Muscle of back (tissue), 11 donors: ENCODE measurements around the gene TBPL1. TPM values are rescaled to one million over a fixed set of nuclear protein-coding genes. Genes with fewer than 3 reads are reported as not detected.
"Not testable (repeated sequence)": the region's sequence is repeated elsewhere in the genome, so short reads cannot be mapped to it uniquely, and the experiment has no call there.

Experiments used
- DNase-seq, 3 donors: peaks; one replicate each; pipeline versions ENCODE4 v3.0.0 to v3.0.0-alpha.2; 2013
- polyA plus RNA-seq, 10 donors: library from polyadenylated mRNA; unstranded; fragments of 120-200 nt; gene quantifications; one replicate each; pipeline ENCODE4 v1.2.1, GENCODE V29; 2013; ENCODE audit not compliant: insufficient read length in 10 of 10

Gene TBPL1
- polyA plus RNA-seq, 10 donors = 18.7 to 28.8 (median 26.3) TPM

GRCh38 chr6:133971861-133972260 is 18.8 kb downstream of the TBPL1 start:
- no peak for DNase-seq

GRCh38 chr6:133972388-133972787 is 19.4 kb downstream of the TBPL1 start:
- DNase-seq = no peak

GRCh38 chr6:133973109-133973971 is 20.3 kb downstream of the TBPL1 start:
- peak; percentile 41 to 65 (median 53) for DNase-seq

- DNase-seq = no peak
Observed at GRCh38 chr6:133977983-133978895, 25.2 kb downstream of the TBPL1 start.

- no peak for DNase-seq
Observed at GRCh38 chr6:133978896-133979240, 25.8 kb downstream of the TBPL1 start.

GRCh38 chr6:133979269-133979963 is 26.4 kb downstream of the TBPL1 start:
- DNase-seq = not testable (repeated sequence)

GRCh38 chr6:133980168-133980567 is 27.1 kb downstream of the TBPL1 start:
- DNase-seq = no peak

GRCh38 chr6:133983099-133983939 is 30.3 kb downstream of the TBPL1 start:
- no peak for DNase-seq

GRCh38 chr6:133985970-133986369 is 32.9 kb downstream of the TBPL1 start:
- no peak for DNase-seq

- DNase-seq = no peak
Observed at GRCh38 chr6:133986942-133987341, 33.9 kb downstream of the TBPL1 start.

- no peak for DNase-seq
Observed at GRCh38 chr6:133989525-133989924, 36.5 kb downstream of the TBPL1 start.

GRCh38 chr6:133990321-133990720 is 37.3 kb downstream of the TBPL1 start:
- DNase-seq = no peak

GRCh38 chr6:133991096-133991593 is 38.1 kb downstream of the TBPL1 start:
- peak in 2 of 3 donors; percentile 23 to 54 for DNase-seq

- DNase-seq = peak in 2 of 3 donors; percentile 24 to 51
Observed at GRCh38 chr6:133992992-133993680, 40.1 kb downstream of the TBPL1 start.

GRCh38 chr6:133995296-133995695 is 42.3 kb downstream of the TBPL1 start:
- no peak for DNase-seq

- DNase-seq = no peak
Observed at GRCh38 chr6:133995758-133996157, 42.7 kb downstream of the TBPL1 start.

GRCh38 chr6:133997267-133997666 is 44.2 kb downstream of the TBPL1 start:
- no peak for DNase-seq

- DNase-seq = no peak
Observed at GRCh38 chr6:133999305-133999704, 46.3 kb downstream of the TBPL1 start.

GRCh38 chr6:134000443-134000842 is 47.4 kb downstream of the TBPL1 start:
- DNase-seq = no peak

GRCh38 chr6:134002821-134003220 is 49.8 kb downstream of the TBPL1 start:
- DNase-seq = no peak
